K562 (cell line): ENCODE measurements around the gene RNF4. TPM values are rescaled to one million over a fixed set of nuclear protein-coding genes. Genes with fewer than 3 reads are reported as not detected.

ENCODE experiments used
- BHLHE40 ChIP-seq: IDR thresholded peaks from 2 replicates; pipeline ENCODE4 v1.6.1; 2011; ENCODE audit warnings: low read length, improper control_type of control experiment
- CEBPB ChIP-seq: fragments of 450-650 bp; IDR thresholded peaks from 2 replicates; pipeline ENCODE4 v1.6.1; 2016; ENCODE audit warnings: missing genetic modification characterization, missing compliant biosample characterization
- EGR1 ChIP-seq: fragments of 450-650 bp; conservative IDR thresholded peaks from 2 replicates; pipeline ENCODE4 v1.6.1; 2017; ENCODE audit warnings: mild to moderate bottlenecking
- EP400 ChIP-seq: fragments of 450-650 bp; IDR thresholded peaks from 2 replicates; pipeline ENCODE4 v1.6.1; 2017; ENCODE audit warnings: antibody characterized with exemption, mild to moderate bottlenecking, moderate library complexity
- ESRRA ChIP-seq: fragments of 450-650 bp; IDR thresholded peaks from 2 replicates; pipeline ENCODE4 v1.6.1; 2014; ENCODE audit warnings: low read depth, mild to moderate bottlenecking, moderate library complexity, borderline replicate concordance
- KLF1 ChIP-seq: fragments of 450-650 bp; IDR thresholded peaks from 2 replicates; pipeline ENCODE4 v1.6.1; 2016; ENCODE audit warnings: missing genetic modification characterization, missing compliant biosample characterization
- L3MBTL2 ChIP-seq: fragments of 450-650 bp; IDR thresholded peaks from 2 replicates; pipeline ENCODE4 v1.6.1; 2016; ENCODE audit warnings: mild to moderate bottlenecking, moderate library complexity
- MYC ChIP-seq, 2 experiments: fragments of 250-450 bp in 1 of 2; sonication (Bioruptor Pico) in 1 of 2; IDR thresholded peaks; 2 replicates each; pipeline versions ENCODE4 v1.5.1 to v1.6.1; 2012 to 2021; ENCODE audit warnings: low read depth in 2 of 2, borderline replicate concordance in 1 of 2, improper control_type of control experiment in 1 of 2, low read length in 1 of 2, mild to moderate bottlenecking in 1 of 2, moderate library complexity in 1 of 2
- NR2C2 ChIP-seq, 2 experiments: fragments of 200-800 bp in 1 of 2; sonication (Bioruptor generic) in 1 of 2; sonication (generic) in 1 of 2; formaldehyde crosslinking in 1 of 2; IDR thresholded peaks; 2 replicates each; pipeline versions ENCODE4 v1.6.1 to v1.8.0; 2016 to 2022; ENCODE audit warnings: mild to moderate bottlenecking in 1 of 2, missing compliant biosample characterization in 1 of 2, missing genetic modification characterization in 1 of 2, missing genetic modification reagents in 1 of 2
- PCBP1 ChIP-seq: fragments of 200-400 bp; formaldehyde crosslinking; IDR thresholded peaks from 2 replicates; pipeline ENCODE4 v1.6.1; 2018; ENCODE audit warnings: mild to moderate bottlenecking, low read depth, low read length; ENCODE audit not compliant: poor library complexity, severe bottlenecking
- PRPF4 ChIP-seq: fragments of 200-400 bp; formaldehyde crosslinking; IDR thresholded peaks from one replicate; pipeline ENCODE4 v1.6.1; 2017; ENCODE audit warnings: low read length, low read depth, mild to moderate bottlenecking; ENCODE audit not compliant: insufficient read depth, poor library complexity, severe bottlenecking
- PYGO2 ChIP-seq: fragments of 450-650 bp; IDR thresholded peaks from 2 replicates; pipeline ENCODE4 v1.6.1; 2016; ENCODE audit warnings: mild to moderate bottlenecking, missing genetic modification characterization, moderate library complexity, missing compliant biosample characterization
- RB1 ChIP-seq: fragments of 450-650 bp; IDR thresholded peaks from 2 replicates; pipeline ENCODE4 v1.6.1; 2017; ENCODE audit warnings: low read depth, mild to moderate bottlenecking
- TCF3 ChIP-seq: sonication (generic); formaldehyde crosslinking; IDR thresholded peaks from 2 replicates; pipeline ENCODE4 v1.4.0; 2020; ENCODE audit warnings: mild to moderate bottlenecking, missing genetic modification reagents
- ZBTB11 ChIP-seq, 3 experiments: fragments of 200-800 bp in 1 of 3; fragments of 250-450 bp in 1 of 3; fragments of 450-650 bp in 1 of 3; sonication (Bioruptor Pico) in 1 of 3; sonication (Bioruptor generic) in 1 of 3; formaldehyde crosslinking in 1 of 3; IDR thresholded peaks; 2 replicates each; pipeline versions ENCODE4 v1.6.1 to v1.8.0; 2016 to 2022; ENCODE audit warnings: mild to moderate bottlenecking in 2 of 3, missing genetic modification characterization in 2 of 3, missing compliant biosample characterization in 1 of 3, moderate library complexity in 1 of 3
- ZNF165 ChIP-seq: fragments of 250-450 bp; sonication (Bioruptor Pico); IDR thresholded peaks from 2 replicates; pipeline ENCODE4 v1.4.0; 2020; ENCODE audit warnings: borderline replicate concordance
- ZNF232 ChIP-seq: sonication (generic); formaldehyde crosslinking; IDR thresholded peaks from 2 replicates; pipeline ENCODE4 v1.8.0; 2022; ENCODE audit warnings: mild to moderate bottlenecking, missing genetic modification reagents
- polyA plus RNA-seq, 8 experiments: library from polyadenylated mRNA; depleted of rRNA in 4 of 8; stranded (reverse) in 5 of 8; unstranded in 3 of 8; fragments of >200 nt; fragmentation: Nextera tagmentation in 2 of 8; fragmentation: Illumina TruSeq in 1 of 8; extraction: Ambion mirVana in 2 of 8; extraction: Trizol in 1 of 8; gene quantifications; 2 replicates each; pipeline versions ENCODE4 v1.2.1 to v1.2.3, GENCODE V29; 2011 to 2014; ENCODE audit warnings: inconsistent platforms in 1 of 8, missing spikeins in 1 of 8
- total RNA-seq, 7 experiments: library from RNA; depleted of rRNA in 6 of 7; stranded (reverse); fragments of >200 nt in 6 of 7; fragmentation: Illumina TruSeq in 2 of 7; extraction: Trizol in 2 of 7; gene quantifications; 2 replicates each; pipeline versions ENCODE4 v1.2.1 to v1.2.3, GENCODE V29; 2011 to 2021; ENCODE audit warnings: low replicate concordance in 1 of 7
- TF ChIP-seq, protein P1 (sequence below), 3 experiments: IDR thresholded peaks in 2 of 3; conservative IDR thresholded peaks in 1 of 3; 2 replicates each; pipeline ENCODE4 v1.5.1; 2011 to 2012; ENCODE audit warnings: low read length in 3 of 3, mild to moderate bottlenecking in 3 of 3, control low read depth in 2 of 3, improper control_type of control experiment in 1 of 3, inconsistent platforms in 1 of 3, low read depth in 1 of 3, mixed read lengths in 1 of 3, moderate library complexity in 1 of 3; ENCODE audit not compliant: insufficient read depth in 2 of 3
- TF ChIP-seq, protein P2 (sequence below): fragments of 250-450 bp; sonication (Bioruptor Pico); IDR thresholded peaks from 2 replicates; pipeline ENCODE4 v1.5.1; 2021; ENCODE audit warnings: mild to moderate bottlenecking

Gene RNF4
- total and polyA plus RNA-seq, 9 of the 15 experiments (the other 6 are each of a cell fraction or from before 2014, with no cell fraction given) = 19.2 to 59.3 (median 44.8) TPM

- TF ChIP-seq L3MBTL2 = peak; percentile 74
- peak in 1 of 3 experiments; percentile 17; a peak in 3 of 6 replicates for TF ChIP-seq ZBTB11 (CRISPR knock-in tag; IDR thresholded peaks at IDR 0.05)
- TF ChIP-seq, protein P1, sequence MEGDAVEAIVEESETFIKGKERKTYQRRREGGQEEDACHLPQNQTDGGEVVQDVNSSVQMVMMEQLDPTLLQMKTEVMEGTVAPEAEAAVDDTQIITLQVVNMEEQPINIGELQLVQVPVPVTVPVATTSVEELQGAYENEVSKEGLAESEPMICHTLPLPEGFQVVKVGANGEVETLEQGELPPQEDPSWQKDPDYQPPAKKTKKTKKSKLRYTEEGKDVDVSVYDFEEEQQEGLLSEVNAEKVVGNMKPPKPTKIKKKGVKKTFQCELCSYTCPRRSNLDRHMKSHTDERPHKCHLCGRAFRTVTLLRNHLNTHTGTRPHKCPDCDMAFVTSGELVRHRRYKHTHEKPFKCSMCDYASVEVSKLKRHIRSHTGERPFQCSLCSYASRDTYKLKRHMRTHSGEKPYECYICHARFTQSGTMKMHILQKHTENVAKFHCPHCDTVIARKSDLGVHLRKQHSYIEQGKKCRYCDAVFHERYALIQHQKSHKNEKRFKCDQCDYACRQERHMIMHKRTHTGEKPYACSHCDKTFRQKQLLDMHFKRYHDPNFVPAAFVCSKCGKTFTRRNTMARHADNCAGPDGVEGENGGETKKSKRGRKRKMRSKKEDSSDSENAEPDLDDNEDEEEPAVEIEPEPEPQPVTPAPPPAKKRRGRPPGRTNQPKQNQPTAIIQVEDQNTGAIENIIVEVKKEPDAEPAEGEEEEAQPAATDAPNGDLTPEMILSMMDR (IDR thresholded peaks at IDR 0.05 in 2 of 3, conservative IDR thresholded peaks at IDR 0.05 in 1 of 3; ENCODE audit: insufficient read depth in 2 of 3, low read depth in 1 of 3, low read length in 3 of 3) = 0 out of 6 replicates have a peak, but pooled peaks of 1 of the 3 experiments have one; percentile 3
- no peak for TF ChIP-seq CEBPB (tag)
- TF ChIP-seq, protein P2, sequence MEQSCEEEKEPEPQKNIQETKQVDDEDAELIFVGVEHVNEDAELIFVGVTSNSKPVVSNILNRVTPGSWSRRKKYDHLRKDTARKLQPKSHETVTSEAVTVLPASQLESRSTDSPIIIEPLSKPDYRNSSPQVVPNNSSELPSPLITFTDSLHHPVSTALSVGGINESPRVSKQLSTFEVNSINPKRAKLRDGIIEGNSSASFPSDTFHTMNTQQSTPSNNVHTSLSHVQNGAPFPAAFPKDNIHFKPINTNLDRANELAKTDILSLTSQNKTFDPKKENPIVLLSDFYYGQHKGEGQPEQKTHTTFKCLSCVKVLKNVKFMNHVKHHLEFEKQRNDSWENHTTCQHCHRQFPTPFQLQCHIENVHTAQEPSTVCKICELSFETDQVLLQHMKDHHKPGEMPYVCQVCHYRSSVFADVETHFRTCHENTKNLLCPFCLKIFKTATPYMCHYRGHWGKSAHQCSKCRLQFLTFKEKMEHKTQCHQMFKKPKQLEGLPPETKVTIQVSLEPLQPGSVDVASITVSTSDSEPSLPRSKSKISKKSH = no peak
- peak; percentile 37 for TF ChIP-seq PCBP1
- TF ChIP-seq ESRRA = peak; percentile 64
- TF ChIP-seq MYC (IDR thresholded peaks at IDR 0.05; ENCODE audit: low read depth, low read length) = peak; percentile 64; the same call in 1 of the 2 replicates
- TF ChIP-seq MYC (CRISPR knock-in tag; IDR thresholded peaks at IDR 0.05; ENCODE audit: borderline replicate concordance, low read depth) = no peak; the same call in 1 of the 2 replicates
- peak; percentile 51 for TF ChIP-seq EGR1
- peak; percentile 35; the same call in 1 of the 2 replicates for TF ChIP-seq NR2C2 (CRISPR knock-in tag; IDR thresholded peaks at IDR 0.05)
- peak; percentile 85; the same call in 1 of the 2 replicates for TF ChIP-seq NR2C2 (tag; IDR thresholded peaks at IDR 0.05)
- TF ChIP-seq PYGO2 (tag) = no peak
- TF ChIP-seq EP400 = peak; percentile 42; the same call in 1 of the 2 replicates
- no peak for TF ChIP-seq KLF1
- TF ChIP-seq ZNF165 (CRISPR knock-in tag) = no peak
- TF ChIP-seq BHLHE40 = peak; percentile 63
- TF ChIP-seq TCF3 (CRISPR knock-in tag) = peak; percentile 2; the same call in 1 of the 2 replicates
- TF ChIP-seq RB1 = peak; percentile 45; the same call in 1 of the 2 replicates
- TF ChIP-seq ZNF232 (CRISPR knock-in tag) = peak; percentile 62; the same call in 1 of the 2 replicates
- peak; percentile 45 for TF ChIP-seq PRPF4
Measured at GRCh38 chr4:2469192-2469984, 482 bp downstream of the RNF4 start (continued).
